Measurements from ENCODE around the gene NKIRAS1.
"Not testable (repeated sequence)": the region's sequence is repeated elsewhere in the genome, so short reads cannot be mapped to it uniquely, and the experiment has no call there.

Gene NKIRAS1

DNA sequence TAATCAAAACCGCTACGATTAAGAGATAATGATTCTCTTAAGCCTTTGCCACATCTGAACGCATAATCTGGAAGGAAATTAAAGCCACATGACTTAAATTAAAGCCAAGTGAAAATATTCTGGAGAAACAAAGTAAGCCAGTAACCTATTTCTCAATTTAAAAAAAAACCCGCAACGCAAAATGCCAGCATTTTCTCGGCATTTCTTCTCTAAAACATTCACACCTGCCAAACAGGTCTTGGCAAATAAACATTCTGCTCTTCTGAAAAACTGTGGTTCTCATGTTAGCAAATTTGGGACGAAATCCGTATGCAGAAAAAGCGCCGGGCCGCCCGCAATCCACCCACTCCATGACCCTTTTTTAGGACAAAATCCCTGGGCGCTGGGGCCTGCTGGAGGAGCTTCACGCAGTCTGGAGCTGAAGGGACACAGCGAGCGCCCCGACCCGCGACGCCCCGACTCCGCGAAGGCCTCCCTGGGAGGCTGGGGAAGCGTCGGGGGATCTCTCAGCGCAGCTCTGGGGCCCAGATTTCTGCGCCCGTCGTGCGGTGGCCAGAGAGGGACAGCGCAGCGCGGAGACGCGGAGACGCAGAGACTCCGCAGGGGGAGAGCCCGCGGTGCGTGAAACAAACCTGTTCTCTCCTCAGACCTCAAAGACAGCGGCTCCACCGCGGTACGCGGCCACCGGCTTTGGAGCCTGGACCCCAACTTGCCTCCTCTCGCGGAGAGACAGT is 471 bp downstream of the NKIRAS1 start:
- ChIA-PET POLR2A (interaction anchor here (0.6 to 2.9 kb wide), 79 partner anchors 8 to 1158 kb away, joined by 3 to 62 read pairs (median 4); no protein-coding TSS in a partner anchor), CTCF (interaction anchor here (0.9 kb wide), 1 partner anchor 9 kb away, joined by 4 read pairs; no protein-coding TSS in a partner anchor)
- TF ChIP-seq L3MBTL2 (conservative IDR thresholded peaks at IDR 0.05) (peak; percentile 58), ELF4 (IDR thresholded peaks at IDR 0.05) (no peak), FOXK2 (IDR thresholded peaks at IDR 0.05) (no peak)
- DNase-seq (ENCODE audit: extremely low spot score), result no peak

DNA sequence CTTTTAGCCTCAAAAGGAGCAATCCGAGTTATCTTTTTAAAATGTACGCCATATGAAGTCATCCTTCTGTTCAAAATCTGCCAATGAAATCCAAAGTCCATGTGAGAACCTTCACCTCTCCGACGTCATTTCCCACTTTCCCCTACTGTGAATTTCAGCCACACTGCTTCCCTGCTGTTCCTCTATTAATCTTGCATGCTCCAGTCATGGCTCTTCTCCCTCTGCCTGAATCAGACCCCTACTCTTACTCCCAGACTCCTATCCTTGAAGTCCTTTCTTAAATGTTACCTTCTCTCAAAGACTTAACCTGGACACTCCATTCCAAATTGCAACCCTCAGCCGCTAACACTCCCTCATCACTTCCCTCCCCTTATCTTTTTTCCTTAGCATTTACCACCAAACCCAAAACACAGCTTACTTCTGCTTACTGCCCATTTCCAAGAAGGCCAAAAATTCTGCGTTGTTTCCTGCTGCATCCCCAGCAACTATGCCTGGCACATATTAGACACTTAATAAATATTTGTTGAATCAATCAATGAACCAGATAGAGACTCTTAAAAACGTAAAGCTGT is 1.2 kb downstream of the NKIRAS1 start:
- ChIA-PET CTCF (interaction anchor here (0.9 kb wide), 1 partner anchor 8 kb away, joined by 4 read pairs; no protein-coding TSS in a partner anchor), POLR2A (interaction anchor here (1.1 to 2.9 kb wide), 7 partner anchors 17 to 77 kb away, joined by 6 to 44 read pairs (median 7); no protein-coding TSS in a partner anchor)
- peak; percentile 19 for DNase-seq (ENCODE audit: extremely low spot score)
- no peak for TF ChIP-seq FOXA1 (IDR thresholded peaks at IDR 0.05)
- TF ChIP-seq TARDBP (IDR thresholded peaks at IDR 0.05), result 0 out of 2 replicates have a peak, but pooled peaks have one; percentile 24
- TF ChIP-seq L3MBTL2 (conservative IDR thresholded peaks at IDR 0.05), result peak; percentile 63
- TF ChIP-seq, protein P1, sequence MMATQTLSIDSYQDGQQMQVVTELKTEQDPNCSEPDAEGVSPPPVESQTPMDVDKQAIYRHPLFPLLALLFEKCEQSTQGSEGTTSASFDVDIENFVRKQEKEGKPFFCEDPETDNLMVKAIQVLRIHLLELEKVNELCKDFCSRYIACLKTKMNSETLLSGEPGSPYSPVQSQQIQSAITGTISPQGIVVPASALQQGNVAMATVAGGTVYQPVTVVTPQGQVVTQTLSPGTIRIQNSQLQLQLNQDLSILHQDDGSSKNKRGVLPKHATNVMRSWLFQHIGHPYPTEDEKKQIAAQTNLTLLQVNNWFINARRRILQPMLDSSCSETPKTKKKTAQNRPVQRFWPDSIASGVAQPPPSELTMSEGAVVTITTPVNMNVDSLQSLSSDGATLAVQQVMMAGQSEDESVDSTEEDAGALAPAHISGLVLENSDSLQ (IDR thresholded peaks at IDR 0.05), result peak; percentile 77
- TF ChIP-seq CTBP1 (IDR thresholded peaks at IDR 0.05; ENCODE audit: borderline replicate concordance), result peak; percentile 53; the same call in 1 of the 2 replicates
- no peak for TF ChIP-seq ZNF384 (IDR thresholded peaks at IDR 0.05)

- DNase-seq (ENCODE audit: extremely low spot score), result no peak
- ChIA-PET CTCF (interaction anchor here (0.6 to 0.7 kb wide), 3 partner anchors 22 to 858 kb away, joined by 4 to 8 read pairs (median 7); no protein-coding TSS in a partner anchor), POLR2A (no interaction called here)
- no peak for TF ChIP-seq ZNF384 (IDR thresholded peaks at IDR 0.05)
- TF ChIP-seq, protein P1 (IDR thresholded peaks at IDR 0.05), result peak; percentile 59
- no peak for TF ChIP-seq SP1 (IDR thresholded peaks at IDR 0.05)
- no peak for TF ChIP-seq TARDBP (IDR thresholded peaks at IDR 0.05)
- TF ChIP-seq LEF1 (IDR thresholded peaks at IDR 0.05; ENCODE audit: borderline replicate concordance), result no peak
Measured at GRCh38 chr3:23913873-23914743, 2.7 kb downstream of the NKIRAS1 start.

- ChIA-PET CTCF (no interaction called here), POLR2A (no interaction called here)
- no peak for DNase-seq (ENCODE audit: extremely low spot score)
- no peak for TF ChIP-seq SP1 (IDR thresholded peaks at IDR 0.05)
- TF ChIP-seq FOXK2 (IDR thresholded peaks at IDR 0.05), result no peak
- TF ChIP-seq, protein P1 (IDR thresholded peaks at IDR 0.05), result no peak
- no peak for TF ChIP-seq SUZ12 (IDR thresholded peaks at IDR 0.05)
- no peak for TF ChIP-seq FOXA1 (IDR thresholded peaks at IDR 0.05)
- no peak for TF ChIP-seq NFRKB (IDR thresholded peaks at IDR 0.05)
- TF ChIP-seq HDGF (IDR thresholded peaks at IDR 0.05; ENCODE audit: borderline replicate concordance), result no peak
- no peak for TF ChIP-seq LEF1 (IDR thresholded peaks at IDR 0.05; ENCODE audit: borderline replicate concordance)
- no peak for TF ChIP-seq TARDBP (IDR thresholded peaks at IDR 0.05)
- no peak for TF ChIP-seq ELF4 (IDR thresholded peaks at IDR 0.05)
- TF ChIP-seq CTBP1 (IDR thresholded peaks at IDR 0.05; ENCODE audit: borderline replicate concordance), result no peak
- TF ChIP-seq ZNF384 (IDR thresholded peaks at IDR 0.05), result no peak
- no peak for TF ChIP-seq ARNT (IDR thresholded peaks at IDR 0.05)
- TF ChIP-seq L3MBTL2 (conservative IDR thresholded peaks at IDR 0.05), result no peak
- TF ChIP-seq BHLHE40 (IDR thresholded peaks at IDR 0.05; ENCODE audit: borderline replicate concordance), result no peak
- TF ChIP-seq FOXM1 (IDR thresholded peaks at IDR 0.05; ENCODE audit: borderline replicate concordance), result no peak
Measured at GRCh38 chr3:23913182-23913581, 3.6 kb downstream of the NKIRAS1 start.

DNA sequence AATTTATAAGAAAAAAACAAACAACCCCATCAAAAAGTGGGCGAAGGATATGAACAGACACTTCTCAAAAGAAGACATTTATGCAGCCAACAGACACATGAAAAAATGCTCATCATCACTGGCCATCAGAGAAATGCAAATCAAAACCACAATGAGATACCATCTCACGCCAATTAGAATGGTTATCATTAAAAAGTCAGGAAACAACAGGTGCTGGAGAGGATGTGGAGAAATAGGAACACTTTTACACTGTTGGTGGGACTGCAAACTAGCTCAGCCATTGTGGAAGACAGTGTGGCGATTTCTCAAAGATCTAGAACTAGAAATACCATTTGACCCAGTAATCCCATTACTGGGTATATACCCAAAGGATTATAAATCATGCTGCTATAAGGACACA is 4.5 kb downstream of the NKIRAS1 start:
- CTCF ChIA-PET, result not testable (repeated sequence)

DNA sequence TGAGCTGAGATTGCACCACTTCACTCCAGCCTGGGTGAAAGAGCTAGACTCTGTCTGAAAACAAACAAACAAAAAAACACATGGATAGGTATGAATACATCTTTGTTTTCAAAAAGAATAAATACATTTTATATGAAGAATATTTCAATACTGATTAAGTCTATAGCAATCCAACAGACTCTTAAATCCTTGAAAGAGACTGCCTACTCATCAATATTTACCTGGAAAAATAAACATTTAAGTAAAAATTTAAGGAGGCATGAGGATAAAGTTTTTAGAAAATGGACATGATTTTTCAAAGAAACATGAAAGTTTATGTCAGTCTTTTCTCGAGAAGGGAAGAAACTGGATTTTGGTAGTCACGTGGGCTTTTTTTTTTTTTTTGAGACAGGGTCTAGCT is 5.4 kb downstream of the NKIRAS1 start:
- DNase-seq (ENCODE audit: extremely low spot score), result no peak
- TF ChIP-seq ZNF384 (IDR thresholded peaks at IDR 0.05) (no peak), BHLHE40 (IDR thresholded peaks at IDR 0.05; ENCODE audit: borderline replicate concordance) (no peak), FOXA1 (IDR thresholded peaks at IDR 0.05) (no peak)
- ChIA-PET CTCF (no interaction called here), POLR2A (no interaction called here)

More for the DNA sequence above, 4.5 kb downstream of the NKIRAS1 start:
- POLR2A ChIA-PET; DNase-seq (ENCODE audit: extremely low spot score): not testable (repeated sequence)

All from HEK293T (cell line).